Measurements from ENCODE around the gene GRIFIN.
"Not testable (repeated sequence)": the region's sequence is repeated elsewhere in the genome, so short reads cannot be mapped to it uniquely, and the experiment has no call there.

GRIFIN gene

DNA sequence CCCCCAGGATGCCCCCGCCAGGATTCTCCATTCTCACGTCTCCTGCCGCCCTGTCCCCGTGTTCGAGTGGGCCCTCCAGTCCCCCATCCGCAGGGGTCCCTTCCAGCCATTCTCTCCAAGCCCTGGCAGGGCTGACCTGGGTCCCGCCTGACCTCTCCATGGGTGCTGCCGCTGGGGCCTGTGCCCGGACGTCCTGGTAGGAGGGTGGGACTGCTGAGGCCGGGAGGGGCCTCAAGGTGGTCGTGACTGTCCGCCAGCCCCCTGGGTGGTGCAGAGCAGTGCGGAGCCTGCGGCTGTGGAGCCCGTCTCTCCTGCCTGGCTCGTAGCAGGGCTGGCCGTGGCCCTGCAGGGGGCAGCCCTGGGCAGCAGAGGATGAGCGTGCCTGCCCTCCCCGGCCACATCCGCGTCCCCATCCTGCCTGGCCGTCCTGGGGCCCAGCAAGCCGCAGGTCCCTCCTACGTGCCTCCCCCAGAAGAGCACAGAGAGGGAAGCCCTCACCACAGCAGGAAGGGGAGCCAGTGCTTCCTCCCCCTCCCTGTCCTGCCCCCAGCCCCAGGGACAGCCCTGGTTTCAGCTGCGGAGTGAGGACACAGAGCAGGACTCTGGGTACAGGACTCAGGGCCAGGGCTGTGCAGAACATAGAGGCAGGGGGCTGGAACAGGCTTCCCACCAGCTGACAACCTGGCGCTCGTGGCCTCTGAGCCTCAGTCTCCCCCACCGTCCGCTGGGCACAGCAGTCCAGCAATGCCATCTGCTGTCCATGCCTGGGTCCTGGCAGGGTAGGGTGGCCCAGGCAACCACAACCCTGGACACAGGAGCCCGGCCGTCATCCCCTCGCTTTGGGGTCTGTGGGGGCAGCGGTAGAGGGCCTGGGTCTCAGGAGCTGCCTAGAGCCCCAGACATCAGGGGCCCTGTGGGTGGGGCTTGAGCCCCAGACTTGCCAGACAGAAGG is 1.5 kb upstream of the GRIFIN start:
- peak; percentile 17 to 35 for DNase-seq

GRCh38 chr7:2476776-2477446 is 713 bp upstream of the GRIFIN start:
- DNase-seq = no peak

DNA sequence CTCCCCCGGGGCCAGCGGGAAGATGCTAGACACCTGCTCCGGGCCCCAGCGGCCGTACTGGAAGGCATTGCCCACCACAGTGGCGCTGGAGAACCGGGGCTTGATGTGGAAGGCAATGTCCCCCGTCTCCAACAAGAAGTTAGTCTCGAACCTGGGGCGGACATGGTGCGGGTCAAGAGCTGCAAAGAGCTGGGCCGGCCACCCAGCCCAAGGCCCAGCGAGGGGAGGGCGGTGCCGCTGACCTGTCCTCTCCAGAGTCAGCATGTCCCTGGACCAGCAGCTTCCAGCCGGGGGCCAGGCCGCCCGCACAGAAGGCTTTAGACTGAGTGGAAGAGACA is 551 bp downstream of the GRIFIN start:
- no peak for DNase-seq

- DNase-seq = no peak
Measured at GRCh38 chr7:2474813-2475677, 1.2 kb downstream of the GRIFIN start.

DNA sequence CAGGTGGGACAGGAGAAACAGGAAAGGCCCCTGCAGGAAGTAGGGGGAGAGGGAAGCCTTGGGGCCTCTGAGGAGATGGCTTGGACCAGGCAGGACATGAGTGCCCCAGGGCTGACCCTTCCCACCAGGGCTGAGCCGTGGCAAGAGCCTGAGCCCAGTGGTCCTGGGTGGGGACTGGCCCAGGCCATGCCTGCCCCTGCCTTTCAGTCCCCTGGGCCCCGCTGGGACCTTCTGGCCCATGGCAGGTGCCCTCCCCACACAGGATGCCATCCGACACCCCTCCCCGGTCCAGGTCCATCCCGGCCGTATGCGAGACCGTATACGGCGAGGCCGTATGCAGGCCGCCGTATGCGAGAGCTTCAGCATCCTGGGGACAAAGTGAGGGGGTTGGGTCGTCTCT is 2.0 kb downstream of the GRIFIN start:
- no peak for DNase-seq

DNA sequence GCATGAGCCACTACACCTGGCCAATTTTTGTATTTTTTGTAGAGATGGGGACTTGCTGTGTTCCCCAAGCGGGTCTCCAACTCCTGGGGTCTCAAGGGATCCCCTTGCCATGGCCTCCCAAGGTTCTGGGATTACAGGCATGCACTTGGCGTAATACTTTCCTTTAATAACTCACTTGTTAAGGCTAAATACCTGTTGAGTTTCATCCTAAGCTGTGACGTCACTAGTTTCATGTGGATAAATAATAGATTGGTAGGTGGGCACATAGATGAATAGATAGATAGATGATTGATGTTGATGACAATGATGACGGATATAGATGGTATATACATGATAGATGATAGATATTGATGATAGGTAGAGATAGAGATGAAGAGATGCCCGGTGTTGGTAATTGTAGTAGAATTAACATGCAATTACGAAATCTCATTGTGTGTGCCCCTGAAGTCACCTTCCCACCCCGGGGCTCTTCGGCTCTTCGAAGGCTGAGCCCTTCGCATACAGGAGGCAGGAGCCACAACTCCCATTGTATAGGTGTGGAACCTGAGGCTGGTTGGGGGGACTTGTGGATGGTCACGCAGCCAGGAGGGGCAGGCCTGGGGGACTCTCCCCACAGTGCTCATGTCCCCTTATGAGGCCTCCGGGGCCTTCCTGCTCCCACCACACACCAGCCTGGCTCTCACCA is 2.6 kb downstream of the GRIFIN start:
- DNase-seq = no peak

DNA sequence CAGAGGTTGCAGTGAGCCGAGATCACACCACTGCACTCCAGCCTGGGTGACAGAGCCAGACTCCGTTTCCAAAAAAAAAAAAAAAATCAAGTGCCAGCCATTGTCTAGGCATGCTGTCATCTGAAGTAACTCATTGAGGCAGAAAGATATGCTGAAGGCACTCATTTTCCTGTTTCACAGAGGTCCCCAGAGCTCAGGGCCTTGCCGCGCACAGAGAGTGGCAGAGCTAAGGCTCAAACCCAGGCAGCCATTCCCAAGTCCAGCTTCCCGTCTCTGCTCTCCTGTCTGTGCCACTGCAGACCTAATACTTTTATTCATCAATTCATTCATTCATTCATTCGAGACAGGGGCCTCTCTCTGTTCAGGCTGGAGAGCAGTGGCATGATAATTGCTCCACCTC is 3.5 kb downstream of the GRIFIN start:
- DNase-seq = no peak

- peak in 1 of 2 experiments; percentile 8 for DNase-seq
Measured at GRCh38 chr7:2471396-2471795, 4.8 kb downstream of the GRIFIN start.

DNA sequence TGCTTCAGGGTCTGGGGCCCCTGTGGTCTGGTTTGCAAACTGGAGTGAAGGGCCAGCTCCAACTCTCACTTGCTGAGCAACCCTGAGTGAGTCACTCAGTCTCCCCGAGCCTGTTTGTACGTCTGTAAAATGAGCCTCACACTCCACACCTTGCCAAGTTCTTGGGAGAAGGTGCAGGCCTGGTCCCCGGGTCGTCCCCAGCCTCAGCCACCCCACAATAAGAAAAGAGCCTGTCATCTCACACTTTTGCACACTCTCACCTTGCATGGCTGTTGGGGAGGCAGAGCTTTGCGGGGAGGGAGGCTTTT is 5.2 kb downstream of the GRIFIN start:
- no peak for DNase-seq

DNA sequence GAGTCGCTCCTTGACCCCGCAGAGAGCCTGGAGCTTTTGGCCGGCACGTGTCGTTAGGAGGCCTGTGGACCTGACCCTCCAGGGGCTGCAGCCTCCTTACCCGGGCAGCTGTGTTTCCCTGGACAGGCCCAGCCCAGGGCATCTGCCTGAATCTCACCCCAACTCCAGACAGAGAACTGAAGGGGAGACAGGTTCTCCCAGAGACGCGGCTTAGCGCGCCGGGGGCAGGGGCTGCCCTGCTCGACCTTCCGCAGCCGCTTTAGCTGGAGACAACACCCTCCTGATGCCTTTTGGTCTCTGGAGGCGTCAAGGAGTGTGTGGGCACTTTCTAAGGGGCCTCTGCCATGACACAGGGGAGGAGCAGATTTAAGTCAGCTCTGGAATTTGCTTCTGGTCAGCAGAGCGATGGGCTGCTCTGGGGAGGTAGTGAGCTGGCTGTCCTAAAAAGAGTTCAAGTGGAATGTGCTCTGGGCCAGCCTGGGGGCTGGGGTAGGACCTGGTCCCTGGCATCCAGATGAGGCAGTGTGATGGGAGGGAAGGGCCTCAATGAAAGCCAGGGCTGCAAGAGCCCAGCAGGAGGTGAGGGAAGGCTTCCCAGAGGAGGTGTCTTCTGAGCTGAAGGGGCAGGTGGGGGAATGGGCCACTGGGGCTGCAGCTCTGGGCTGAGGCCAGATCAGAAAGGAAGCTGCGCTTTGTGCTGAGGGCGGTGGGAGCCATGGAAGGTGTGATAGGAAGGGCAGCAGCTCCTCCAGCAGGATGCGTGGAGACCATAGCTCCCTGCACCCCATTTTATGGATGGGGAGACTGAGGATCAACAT is 5.8 kb downstream of the GRIFIN start:
- no peak for DNase-seq

GRCh38 chr7:2469460-2470203 is 6.6 kb downstream of the GRIFIN start:
- DNase-seq = not testable (repeated sequence)

GRCh38 chr7:2468227-2468626 is 8.0 kb downstream of the GRIFIN start:
- no peak for DNase-seq

GRCh38 chr7:2466675-2467074 is 9.5 kb downstream of the GRIFIN start:
- no peak for DNase-seq

DNA sequence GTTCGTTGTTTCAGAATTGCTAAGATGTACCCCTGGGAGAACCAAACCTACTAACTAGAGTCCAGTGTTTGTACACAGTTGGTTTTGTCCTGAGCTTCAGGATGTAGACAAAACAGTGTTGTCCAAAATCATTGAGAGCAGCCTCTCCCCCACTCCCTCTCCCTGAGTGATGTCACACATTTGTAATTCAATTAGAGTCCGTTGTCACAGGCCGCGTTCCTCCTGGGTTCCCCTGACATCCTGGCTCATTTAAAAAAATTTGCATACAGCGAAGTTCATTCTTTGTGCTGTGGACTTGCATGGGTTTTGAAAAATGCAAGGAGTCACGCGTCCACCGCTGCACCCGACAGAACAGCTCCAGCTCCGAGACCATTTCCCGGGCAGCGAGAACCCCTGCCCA is 10.3 kb downstream of the GRIFIN start:
- no peak for DNase-seq

DNA sequence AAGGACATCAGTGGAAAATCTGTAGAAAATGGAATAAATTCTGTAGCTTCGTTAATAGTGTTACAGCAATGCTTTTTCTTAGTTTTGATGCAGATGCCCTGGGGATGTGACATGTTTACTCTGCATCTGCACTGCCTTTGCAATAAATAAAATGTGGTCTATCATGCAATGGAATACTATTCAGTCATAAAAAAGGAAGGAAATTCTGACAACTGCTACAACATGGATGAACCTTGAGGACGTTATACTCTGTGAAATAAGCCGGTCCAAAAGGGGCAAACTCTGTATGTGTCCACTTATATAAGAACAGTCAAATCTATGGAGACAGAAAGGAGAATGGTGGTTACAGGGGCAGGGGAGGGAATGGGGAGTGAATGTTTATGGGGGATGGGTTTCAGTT is 13.5 kb downstream of the GRIFIN start:
- DNase-seq = no peak

DNA sequence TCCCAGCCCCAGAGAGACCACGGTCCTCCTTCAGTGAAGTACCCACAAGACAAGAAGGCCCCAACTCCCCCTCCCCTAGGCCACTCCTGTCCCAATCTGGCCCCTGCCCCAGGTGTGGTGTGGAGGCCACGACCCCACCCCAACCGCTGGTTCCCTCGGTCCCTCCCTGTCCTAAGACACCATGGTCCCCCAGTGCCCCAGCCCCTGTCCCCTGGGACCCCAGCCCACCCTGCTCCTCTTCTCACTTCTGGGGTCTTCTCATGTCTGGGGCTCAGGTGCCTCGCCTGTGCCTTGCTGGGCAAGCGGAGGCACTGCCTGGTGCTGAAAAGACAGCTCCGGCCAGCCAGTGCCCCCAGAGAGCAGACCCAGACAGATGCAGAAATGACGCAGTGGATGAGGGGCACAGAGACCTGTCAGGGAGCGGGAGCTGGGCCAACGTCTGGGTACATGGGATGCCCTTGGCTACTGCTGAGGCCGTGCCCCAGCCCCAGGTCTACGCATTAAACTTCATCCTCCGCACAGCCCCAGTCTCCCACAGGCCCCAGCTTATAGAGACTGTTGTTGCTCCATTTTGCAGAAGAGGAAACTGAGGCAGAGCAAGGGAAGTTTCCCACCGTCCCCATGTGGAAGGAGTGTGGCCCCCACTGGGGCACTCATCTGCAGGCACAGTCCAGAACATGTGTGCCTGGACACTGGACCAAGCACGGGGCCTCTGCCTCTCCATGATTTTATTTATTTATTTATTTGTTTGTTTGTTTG is 14.8 kb downstream of the GRIFIN start:
- DNase-seq = no peak

DNA sequence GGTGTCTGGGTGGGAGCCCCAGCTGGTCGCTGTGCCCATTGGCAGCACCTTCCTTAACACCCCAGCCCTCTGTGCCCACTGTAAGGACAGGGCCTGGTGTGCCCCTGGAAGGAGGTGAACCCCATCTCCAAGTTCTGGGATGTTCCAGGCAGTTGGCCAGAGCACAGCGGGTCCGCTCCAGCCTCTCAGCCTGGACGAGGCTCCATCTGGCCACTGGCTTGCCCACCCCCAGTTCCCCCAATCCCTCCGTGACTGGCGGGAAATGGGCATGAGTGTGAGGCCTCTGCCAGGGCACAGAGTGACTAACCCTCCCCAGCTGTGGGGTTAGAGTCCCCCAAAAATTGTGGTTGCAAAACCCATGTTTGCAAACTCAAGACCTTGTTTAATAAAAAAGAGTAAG is 15.6 kb downstream of the GRIFIN start:
- DNase-seq = no peak

GRCh38 chr7:2460188-2460587 is 16.0 kb downstream of the GRIFIN start:
- no peak for DNase-seq

- no peak for DNase-seq
Measured at GRCh38 chr7:2459674-2460073, 16.5 kb downstream of the GRIFIN start.

- not testable (repeated sequence) for DNase-seq
Measured at GRCh38 chr7:2453849-2454248, 22.3 kb downstream of the GRIFIN start.
